ENCODE results near the gene ADAP1. TPM values are rescaled to one million over a fixed set of nuclear protein-coding genes. Genes with fewer than 3 reads are reported as not detected.
"Not testable (repeated sequence)": the region's sequence is repeated elsewhere in the genome, so short reads cannot be mapped to it uniquely, and the experiment has no call there.

The ADAP1 gene, protein sequence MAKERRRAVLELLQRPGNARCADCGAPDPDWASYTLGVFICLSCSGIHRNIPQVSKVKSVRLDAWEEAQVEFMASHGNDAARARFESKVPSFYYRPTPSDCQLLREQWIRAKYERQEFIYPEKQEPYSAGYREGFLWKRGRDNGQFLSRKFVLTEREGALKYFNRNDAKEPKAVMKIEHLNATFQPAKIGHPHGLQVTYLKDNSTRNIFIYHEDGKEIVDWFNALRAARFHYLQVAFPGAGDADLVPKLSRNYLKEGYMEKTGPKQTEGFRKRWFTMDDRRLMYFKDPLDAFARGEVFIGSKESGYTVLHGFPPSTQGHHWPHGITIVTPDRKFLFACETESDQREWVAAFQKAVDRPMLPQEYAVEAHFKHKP
- total RNA-seq: 1.6 TPM

DNA sequence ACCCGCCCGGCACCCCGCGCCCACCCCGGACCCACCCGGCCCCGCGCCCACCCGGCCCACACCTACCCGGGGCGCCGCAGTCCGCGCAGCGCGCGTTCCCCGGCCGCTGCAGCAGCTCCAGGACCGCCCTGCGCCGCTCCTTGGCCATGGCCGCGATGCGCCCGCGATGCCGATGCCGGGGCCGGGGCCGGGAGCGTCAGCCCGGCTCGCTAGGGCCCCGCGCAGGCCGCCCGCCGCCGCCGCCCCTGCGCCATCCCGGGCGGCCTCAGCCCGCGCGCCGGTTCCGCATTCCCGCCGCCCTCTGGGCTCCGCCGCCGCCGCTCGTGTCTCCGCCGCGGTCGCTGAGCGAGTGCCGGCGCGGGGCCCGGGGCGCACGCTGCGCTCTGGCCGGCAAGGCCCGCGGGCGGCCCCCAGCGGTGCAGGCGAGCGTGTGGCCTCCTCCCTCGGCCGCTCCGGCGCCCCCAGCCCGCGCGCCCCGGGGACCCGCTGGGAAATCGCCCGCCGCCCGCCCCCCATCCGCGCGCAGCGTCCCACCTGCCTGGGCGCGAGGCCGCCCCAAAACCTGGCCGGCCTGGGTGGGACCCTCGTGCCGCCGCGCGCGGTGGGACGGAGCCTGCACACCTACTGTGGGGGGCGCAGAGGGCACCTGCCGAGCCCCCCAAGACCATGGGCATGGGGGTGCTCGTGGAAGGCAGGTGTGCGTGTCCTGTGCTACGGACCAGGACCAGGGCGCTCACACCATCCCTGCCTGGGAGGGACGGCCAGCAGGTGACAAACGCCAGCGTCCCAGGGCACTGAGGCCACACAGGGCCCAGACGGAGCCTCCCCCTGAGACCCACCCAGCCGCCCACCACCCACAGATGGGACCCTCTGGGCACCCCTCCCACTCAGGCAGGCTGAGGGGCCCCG is at the start of gene ADAP1:
ADAP1 (minus strand) TSS at position 351 of the 909 bp plus-strand sequence; CDS start at position 148, 203 bp downstream.
- peak; percentile 67 for DNase-seq

DNA sequence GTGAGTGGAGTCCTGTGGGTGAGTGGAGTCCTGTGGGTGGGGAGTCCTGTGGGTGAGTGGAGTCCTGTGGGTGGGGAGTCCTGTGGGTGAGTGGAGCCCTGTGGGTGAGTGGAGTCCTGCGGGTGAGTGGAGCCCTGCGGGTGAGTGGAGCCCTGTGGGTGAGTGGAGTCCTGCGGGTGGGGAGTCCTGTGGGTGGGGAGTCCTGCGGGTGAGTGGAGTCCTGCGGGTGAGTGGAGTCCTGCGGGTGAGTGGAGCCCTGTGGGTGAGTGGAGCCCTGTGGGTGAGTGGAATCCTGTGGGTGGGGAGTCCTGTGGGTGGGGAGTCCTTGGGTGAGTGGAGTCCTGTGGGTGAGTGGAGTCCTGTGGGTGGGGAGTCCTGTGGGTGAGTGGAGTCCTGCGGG is 48.0 kb upstream of the ADAP1 start:
- not testable (repeated sequence) for DNase-seq

DNA sequence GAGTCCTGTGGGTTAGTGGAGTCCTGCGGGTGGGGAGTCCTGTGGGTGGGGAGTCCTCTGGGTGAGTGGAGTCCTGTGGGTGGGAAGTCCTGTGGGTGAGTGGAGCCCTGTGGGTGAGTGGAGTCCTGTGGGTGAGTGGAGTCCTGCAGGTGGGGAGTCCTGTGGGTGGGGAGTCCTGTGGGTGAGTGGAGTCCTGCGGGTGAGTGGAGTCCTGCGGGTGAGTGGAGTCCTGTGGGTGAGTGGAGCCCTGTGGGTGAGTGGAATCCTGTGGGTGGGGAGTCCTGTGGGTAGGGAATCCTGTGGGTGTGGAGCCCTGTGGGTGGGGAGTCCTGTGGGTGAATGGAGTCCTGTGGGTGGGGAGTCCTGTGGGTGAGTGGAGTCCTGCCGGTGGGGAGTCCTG is 47.5 kb upstream of the ADAP1 start:
- DNase-seq: not testable (repeated sequence)

DNA sequence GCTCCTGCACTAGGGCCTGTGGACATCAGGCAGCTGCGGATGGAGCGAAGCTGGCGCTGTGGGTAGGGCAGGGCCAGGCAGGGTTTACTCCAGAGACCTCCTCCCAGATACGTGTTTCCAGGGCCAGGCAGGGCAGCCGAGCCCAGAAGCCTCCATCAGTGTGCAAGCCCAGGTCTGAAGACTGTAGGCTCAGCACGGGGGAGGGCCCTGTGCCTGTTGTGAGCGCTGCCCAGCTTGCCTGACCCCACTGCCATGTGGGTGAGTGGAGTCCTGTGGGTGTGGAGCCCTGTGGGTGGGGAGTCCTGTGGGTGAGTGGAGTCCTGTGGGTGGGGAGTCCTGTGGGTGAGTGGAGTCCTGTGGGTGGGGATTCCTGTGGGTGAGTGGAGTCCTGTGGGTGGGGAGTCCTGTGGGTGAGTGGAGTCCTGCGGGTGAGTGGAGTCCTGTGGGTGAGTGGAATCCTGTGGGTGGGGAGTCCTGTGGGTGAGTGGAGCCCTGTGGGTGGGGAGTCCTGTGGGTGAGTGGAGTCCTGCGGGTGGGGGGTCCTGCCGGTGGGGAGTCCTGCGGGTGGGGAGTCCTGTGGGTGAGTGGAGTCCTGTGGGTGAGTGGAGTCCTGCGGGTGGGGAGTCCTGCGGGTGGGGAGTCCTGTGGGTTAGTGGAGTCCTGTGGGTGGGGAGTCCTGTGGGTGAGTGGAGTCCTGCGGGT is 46.7 kb upstream of the ADAP1 start:
- peak; percentile 28 for DNase-seq

- no peak for DNase-seq
These were observed 45.8 kb upstream of the ADAP1 start for GRCh38 chr7:999941-1000935.

- DNase-seq: no peak
These were observed 44.8 kb upstream of the ADAP1 start for GRCh38 chr7:999149-999879.

DNA sequence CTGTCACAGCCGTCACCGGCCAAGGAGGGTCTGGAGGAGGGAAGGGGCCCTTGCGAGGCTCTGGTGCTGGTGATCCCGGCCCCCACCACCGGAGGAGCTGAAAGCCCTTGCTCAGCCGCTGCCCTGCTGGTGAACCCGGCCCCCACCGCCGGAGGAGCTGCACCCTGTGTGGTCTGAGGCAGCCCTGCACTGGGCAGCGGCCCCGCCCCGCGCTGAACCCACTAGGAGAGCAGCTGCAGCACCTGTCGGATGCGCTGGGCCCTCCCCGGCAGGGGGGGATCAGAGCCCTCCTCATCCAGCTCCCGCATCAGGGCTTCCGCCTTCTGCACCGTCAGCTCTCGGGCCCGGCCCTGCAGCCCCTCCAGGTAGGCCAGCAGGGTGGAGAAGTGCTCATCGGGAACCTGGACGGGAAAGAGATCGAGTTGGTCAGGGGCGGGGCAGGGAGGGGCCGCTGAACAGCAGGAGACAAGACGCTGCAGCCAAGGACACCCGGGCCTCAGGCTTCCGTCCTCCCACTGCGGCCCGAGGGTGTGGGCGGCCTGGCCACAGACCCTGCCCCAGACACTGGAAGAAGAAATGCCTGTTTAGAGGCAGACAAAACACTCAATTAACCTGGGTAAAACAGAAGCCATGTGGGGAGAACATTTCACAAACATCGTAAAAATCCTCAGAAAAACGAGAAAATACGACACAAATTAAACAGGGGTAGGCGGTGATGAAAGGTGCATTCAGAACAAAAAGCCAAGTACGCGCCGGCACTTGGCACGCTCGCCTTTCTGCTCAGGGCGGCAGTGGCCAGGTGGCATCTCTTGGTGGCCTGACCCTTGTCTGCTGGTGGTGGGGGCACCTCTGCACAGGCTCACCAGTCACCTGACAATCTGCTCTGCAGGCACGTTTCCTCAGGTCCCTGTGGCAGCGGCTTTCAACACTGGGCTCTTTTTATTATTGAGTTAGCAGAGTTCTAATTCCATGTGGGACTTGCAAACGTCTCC is 43.2 kb upstream of the ADAP1 start:
- peak; percentile 55 for DNase-seq

GRCh38 chr7:996079-996872 is 41.8 kb upstream of the ADAP1 start:
- DNase-seq: no peak

GRCh38 chr7:995571-995970 is 41.1 kb upstream of the ADAP1 start:
- no peak for DNase-seq

- no peak for DNase-seq
These were observed 40.3 kb upstream of the ADAP1 start for GRCh38 chr7:994592-995308.

GRCh38 chr7:992709-993607 is 38.5 kb upstream of the ADAP1 start:
- peak; percentile 99 for DNase-seq

DNA sequence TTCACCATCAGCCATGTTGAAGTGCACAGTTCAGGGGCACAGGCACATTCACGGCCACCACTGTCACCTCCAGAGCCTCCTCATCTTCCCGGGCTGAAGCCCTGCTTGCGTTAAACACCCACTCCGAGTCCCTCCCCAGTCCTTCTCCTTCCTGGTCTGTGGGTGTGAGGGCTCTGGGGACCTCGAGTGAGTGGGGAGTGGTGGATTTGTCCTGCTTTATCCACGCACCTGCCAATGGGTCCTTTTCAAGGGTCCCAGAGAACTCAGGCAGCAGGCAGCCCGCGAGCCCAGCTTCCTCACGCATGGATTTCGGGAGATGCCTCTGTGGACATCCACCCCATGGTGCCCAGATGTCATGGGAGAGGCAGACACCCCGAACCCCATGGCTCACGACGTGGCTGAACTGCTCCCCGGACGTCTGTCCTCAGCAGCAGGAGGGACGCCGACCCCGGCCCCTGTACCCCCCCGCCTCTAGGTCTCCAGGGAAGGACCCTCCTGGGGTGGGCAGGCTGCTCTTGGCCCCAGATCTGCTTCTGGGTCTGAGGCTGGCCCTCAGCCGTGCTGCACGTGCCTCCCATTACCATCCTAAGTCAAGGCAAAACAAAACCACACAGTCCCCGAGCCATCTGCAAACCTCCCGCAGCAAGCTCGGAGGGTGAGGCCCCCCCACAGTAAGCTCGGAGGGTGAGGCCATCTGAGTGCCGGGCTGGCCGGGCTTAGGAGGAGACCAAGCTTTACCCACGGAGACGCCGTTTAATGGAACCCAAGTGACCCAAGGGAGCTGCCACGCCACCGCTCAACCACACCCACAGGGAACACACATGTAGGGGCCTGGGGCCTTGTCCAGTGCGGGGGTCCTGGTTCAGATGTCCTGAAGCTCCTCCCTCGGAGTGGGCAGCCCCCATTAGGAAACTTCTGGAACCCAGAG is 37.5 kb upstream of the ADAP1 start:
- DNase-seq: no peak

GRCh38 chr7:990933-991728 is 36.7 kb upstream of the ADAP1 start:
- no peak for DNase-seq

DNA sequence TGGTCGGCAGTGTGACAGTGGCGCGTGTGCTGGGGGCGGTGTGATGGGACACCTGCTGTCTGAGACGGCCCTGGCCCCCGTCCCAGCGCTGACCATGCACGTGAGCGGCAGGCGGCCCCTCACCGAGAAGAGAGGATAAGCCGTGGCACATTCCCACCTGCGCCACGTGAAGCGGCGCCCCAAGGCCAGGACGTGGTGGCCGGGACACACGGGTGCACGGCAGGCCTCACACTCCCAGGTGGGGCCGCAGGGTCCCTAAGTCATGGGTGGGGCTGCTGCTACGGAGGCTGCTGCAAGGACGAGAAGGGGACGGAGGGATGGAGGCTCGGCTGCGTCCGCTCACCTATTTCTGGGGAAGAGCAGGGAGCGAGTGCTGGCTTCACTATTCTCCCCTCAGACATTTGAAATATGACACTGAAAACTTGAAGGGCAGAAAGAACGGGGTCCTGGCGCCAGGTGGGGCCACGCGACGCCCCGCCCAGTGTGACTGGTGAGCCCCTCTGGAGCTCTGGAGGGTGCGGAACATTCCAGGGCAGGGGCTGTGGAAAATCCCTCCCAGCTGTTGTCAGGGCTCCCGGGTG is 36.0 kb upstream of the ADAP1 start:
- DNase-seq: peak; percentile 64

Measured in tongue (tissue), 2 donors.